Glutamatergic neuron (in vitro differentiated cells): ENCODE results near the gene ACSL6. TPM values are rescaled to one million over a fixed set of nuclear protein-coding genes. Genes with fewer than 3 reads are reported as not detected.

Experiments used
- DNase-seq: peaks from one replicate; pipeline ENCODE4 v3.0.0; 2022
- H3K27ac Mint-ChIP-seq: one replicate; pipeline ENCODE4 v1.8.0; 2020; ENCODE audit warnings: mild to moderate bottlenecking, mixed read lengths, inconsistent platforms; ENCODE audit not compliant: unreplicated experiment
- H3K27me3 Mint-ChIP-seq: one replicate; pipeline ENCODE4 v1.8.0; 2020; ENCODE audit warnings: mild to moderate bottlenecking, moderate library complexity, mixed read lengths, inconsistent platforms; ENCODE audit not compliant: unreplicated experiment
- H3K36me3 Mint-ChIP-seq: one replicate; pipeline ENCODE4 v1.8.0; 2020; ENCODE audit warnings: mild to moderate bottlenecking, mixed read lengths, inconsistent platforms; ENCODE audit not compliant: unreplicated experiment
- H3K4me1 Mint-ChIP-seq: one replicate; pipeline ENCODE4 v1.8.0; 2020; ENCODE audit warnings: mild to moderate bottlenecking, low read depth, mixed read lengths, inconsistent platforms; ENCODE audit not compliant: unreplicated experiment
- H3K4me3 Mint-ChIP-seq: one replicate; pipeline ENCODE4 v1.8.0; 2020; ENCODE audit warnings: mild to moderate bottlenecking, mixed read lengths, inconsistent platforms; ENCODE audit not compliant: unreplicated experiment
- H3K9me3 Mint-ChIP-seq: one replicate; pipeline ENCODE4 v1.8.0; 2020; ENCODE audit warnings: mild to moderate bottlenecking, moderate library complexity, mixed read lengths, inconsistent platforms; ENCODE audit not compliant: unreplicated experiment
- total RNA-seq: library from RNA; stranded (reverse); fragmentation: NEBNext Ultra II Directional; extraction: Animal tissue kit (Norgen Biotek cat#: 25700); gene quantifications from one replicate; pipeline ENCODE4 v1.2.1, GENCODE V29; 2021; ENCODE audit not compliant: unreplicated experiment
- TF ChIP-seq, protein P1 (sequence below): fragments of 200-600 bp; sonication (generic); IDR thresholded peaks from one replicate; pipeline ENCODE4 v1.5.0; 2021; ENCODE audit not compliant: partially characterized antibody, unreplicated experiment

Gene ACSL6
- total RNA-seq, 1 donor from 2014 or later: 8.1 TPM

DNA sequence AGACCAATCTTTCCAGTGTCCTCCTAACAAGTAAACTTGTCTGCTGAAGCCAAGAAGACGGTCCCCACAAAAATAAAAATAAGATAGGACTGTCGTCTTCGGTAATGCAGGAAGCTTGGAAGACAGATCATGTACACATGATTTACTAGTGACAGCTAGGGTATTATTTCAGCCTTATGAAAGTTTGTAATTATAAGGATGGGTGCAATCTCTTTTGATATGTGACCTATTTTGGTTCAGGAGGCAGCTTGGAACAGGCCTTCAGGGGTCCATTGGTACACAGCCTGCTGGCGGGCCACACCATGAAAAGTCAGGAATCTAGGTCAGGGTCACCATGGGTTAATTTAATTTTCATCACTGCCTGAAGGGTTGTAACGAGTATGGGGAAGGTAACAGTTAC, 52.3 kb downstream of the ACSL6 start:
- Mint-ChIP-seq H3K36me3 (no peaks in the 10 kb centered on the region), H3K4me3 (no peak overlapping the region), H3K9me3 (no peaks in the 10 kb centered on the region), H3K27ac (no peak overlapping the region), H3K27me3 (peaks cover 2% of the 10 kb centered on the region), H3K4me1 (no peaks in the 10 kb centered on the region)
- TF ChIP-seq, protein P1, sequence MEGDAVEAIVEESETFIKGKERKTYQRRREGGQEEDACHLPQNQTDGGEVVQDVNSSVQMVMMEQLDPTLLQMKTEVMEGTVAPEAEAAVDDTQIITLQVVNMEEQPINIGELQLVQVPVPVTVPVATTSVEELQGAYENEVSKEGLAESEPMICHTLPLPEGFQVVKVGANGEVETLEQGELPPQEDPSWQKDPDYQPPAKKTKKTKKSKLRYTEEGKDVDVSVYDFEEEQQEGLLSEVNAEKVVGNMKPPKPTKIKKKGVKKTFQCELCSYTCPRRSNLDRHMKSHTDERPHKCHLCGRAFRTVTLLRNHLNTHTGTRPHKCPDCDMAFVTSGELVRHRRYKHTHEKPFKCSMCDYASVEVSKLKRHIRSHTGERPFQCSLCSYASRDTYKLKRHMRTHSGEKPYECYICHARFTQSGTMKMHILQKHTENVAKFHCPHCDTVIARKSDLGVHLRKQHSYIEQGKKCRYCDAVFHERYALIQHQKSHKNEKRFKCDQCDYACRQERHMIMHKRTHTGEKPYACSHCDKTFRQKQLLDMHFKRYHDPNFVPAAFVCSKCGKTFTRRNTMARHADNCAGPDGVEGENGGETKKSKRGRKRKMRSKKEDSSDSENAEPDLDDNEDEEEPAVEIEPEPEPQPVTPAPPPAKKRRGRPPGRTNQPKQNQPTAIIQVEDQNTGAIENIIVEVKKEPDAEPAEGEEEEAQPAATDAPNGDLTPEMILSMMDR: no peak
- no peak for DNase-seq

DNA sequence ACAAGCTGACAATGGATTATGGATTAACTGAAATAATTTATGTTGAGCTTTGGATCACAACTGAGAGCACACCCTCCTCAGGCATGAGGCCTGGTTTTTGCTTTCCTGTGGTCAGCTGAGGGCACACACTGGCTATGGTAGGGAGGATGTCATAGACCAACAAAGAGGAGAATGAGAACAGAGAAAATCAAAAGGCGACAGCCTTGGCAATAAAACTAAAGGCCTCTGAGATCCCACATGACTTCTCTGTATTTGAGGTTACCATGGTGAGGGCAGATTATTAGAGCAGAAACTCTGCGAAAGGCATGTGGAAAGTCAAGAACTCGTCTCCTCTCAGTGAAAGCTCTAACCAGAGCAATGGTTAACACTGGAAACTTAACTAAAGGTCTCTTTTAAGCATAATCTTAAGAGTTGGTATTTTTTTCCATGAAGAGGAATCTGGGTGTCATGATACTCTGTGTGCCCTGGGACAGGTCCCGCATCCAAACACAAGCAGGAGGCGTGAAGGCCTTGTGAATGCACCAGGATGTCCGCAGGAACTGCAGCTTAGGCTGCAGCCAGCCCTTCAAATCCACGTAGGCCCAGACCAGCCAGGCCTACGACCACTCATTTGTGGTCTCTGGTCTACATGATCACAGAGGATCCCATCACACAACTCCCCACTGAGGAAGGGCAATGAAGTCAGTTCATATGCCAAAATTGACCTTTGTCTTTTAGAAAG, 53.6 kb downstream of the ACSL6 start:
- H3K9me3 Mint-ChIP-seq: no peaks in the 10 kb centered on the region

DNA sequence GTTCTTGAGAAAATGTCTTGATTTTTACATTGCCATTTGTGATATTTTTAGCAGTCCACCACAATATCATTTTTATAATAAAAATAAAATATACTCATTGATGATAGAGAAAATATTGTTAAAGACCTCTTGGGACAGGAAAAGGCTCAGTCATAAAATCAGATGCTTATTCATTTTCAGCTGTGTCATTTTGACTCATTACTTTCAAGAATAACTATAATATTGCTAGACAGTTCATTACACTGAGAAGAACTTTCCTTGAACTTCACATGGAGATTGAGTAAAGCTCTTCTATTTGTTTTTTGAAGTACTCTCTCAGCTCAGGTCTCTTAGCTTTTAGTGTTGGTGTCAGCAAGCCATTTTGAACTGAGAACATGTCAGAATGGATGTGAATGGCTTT, 57.5 kb downstream of the ACSL6 start:
- TF ChIP-seq, protein P1: no peak
- H3K4me3 Mint-ChIP-seq: no peak overlapping the region
- no peak for DNase-seq
- H3K27ac Mint-ChIP-seq: no peak overlapping the region
- H3K4me1 Mint-ChIP-seq: no peaks in the 10 kb centered on the region
- H3K27me3 Mint-ChIP-seq: no peaks in the 10 kb centered on the region
- no peaks in the 10 kb centered on the region for H3K36me3 Mint-ChIP-seq
- no peaks in the 10 kb centered on the region for H3K9me3 Mint-ChIP-seq

More for the DNA sequence above, 53.6 kb downstream of the ACSL6 start:
- Mint-ChIP-seq H3K27ac (no peak overlapping the region), H3K36me3 (no peaks in the 10 kb centered on the region), H3K4me1 (no peaks in the 10 kb centered on the region), H3K4me3 (no peak overlapping the region), H3K27me3 (no peaks in the 10 kb centered on the region)
- no peak for DNase-seq
- TF ChIP-seq, protein P1: no peak

DNA sequence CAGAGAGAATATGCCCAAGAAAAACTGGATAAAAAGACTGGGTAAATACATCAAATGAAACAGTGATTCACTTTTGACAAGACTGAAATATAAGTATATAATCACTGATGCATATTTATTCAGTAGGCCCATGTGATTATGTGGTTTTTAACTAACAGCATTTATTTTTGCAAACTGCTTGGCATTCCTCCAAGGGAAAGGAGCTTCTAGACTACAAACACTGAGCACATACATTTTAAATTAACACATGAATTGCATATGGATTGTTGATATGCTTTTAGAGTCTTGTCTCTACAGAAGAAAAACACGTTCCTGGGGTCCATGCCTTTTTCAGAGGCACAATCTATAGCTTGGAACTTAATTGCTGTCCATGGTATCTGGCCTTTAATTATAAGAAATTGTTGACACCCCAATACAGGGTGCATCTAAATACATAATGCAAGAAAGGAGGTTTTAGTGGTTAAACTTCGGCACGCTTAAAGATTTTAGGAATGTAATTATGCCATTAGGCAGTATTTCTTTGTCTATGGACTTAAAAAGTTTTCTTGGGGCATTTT, 59.1 kb downstream of the ACSL6 start:
- H3K9me3 Mint-ChIP-seq: no peaks in the 10 kb centered on the region
- no peak overlapping the region for H3K27ac Mint-ChIP-seq
- TF ChIP-seq, protein P1: no peak
- H3K36me3 Mint-ChIP-seq: no peaks in the 10 kb centered on the region
- no peaks in the 10 kb centered on the region for H3K4me1 Mint-ChIP-seq
- no peak for DNase-seq
- no peak overlapping the region for H3K4me3 Mint-ChIP-seq
- H3K27me3 Mint-ChIP-seq: no peaks in the 10 kb centered on the region

DNA sequence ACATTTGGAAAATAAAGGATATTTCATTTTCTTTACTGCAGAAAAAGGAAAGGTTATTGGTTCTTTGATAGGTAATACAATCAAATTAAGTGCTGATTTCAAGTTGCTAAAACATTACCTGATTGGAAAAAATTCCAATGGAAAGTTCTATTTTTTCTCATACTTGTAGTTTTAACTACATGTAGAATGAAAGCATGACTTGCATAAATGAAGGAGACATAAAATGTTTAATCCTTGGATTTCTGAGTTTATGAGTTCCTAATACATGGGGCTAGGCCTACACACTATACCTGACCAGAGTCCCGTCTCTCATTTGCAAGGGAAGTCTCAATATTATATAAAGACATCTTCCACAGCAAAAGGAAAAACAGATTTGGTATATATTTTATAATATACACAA, 60.8 kb downstream of the ACSL6 start:
- Mint-ChIP-seq H3K4me3 (no peak overlapping the region), H3K27me3 (no peaks in the 10 kb centered on the region), H3K27ac (no peak overlapping the region), H3K36me3 (no peaks in the 10 kb centered on the region), H3K9me3 (peaks cover 3% of the 10 kb centered on the region), H3K4me1 (no peaks in the 10 kb centered on the region)
- TF ChIP-seq, protein P1: no peak
- DNase-seq: no peak
